A673 (cell line): ENCODE results near the gene ADAM19.

Experiments
- CTCF ChIP-seq: fragments of 300-800, 200-600 bp; sonication (generic); conservative IDR thresholded peaks from 2 replicates; pipeline ENCODE4 v1.5.1; 2017; ENCODE audit warnings: low read depth, mild to moderate bottlenecking, antibody characterized with exemption, low read length, moderate library complexity, mixed read lengths
- EZH2 ChIP-seq: fragments of 200-600 bp; sonication (generic); IDR thresholded peaks from 2 replicates; pipeline ENCODE4 v1.6.1; 2017; ENCODE audit warnings: borderline replicate concordance, low read depth, mild to moderate bottlenecking, mixed read lengths, antibody characterized with exemption, low read length; ENCODE audit not compliant: poor library complexity, severe bottlenecking

GRCh38 chr5:157555037-157555640 lies 20.4 kb downstream of the ADAM19 start:
- no peak for TF ChIP-seq CTCF
- no peak for TF ChIP-seq EZH2
